Neural progenitor cell (in vitro differentiated cells): Measurements from ENCODE around the gene DLGAP4.

ENCODE experiments used
- CTCF ChIP-seq: fragments of 200-600 bp; sonication (generic); IDR thresholded peaks from 2 replicates; pipeline ENCODE4 v1.5.1; 2017; ENCODE audit warnings: antibody characterized with exemption, mild to moderate bottlenecking
- EZH2 ChIP-seq: fragments of 200-600 bp; sonication (generic); IDR thresholded peaks from 2 replicates; pipeline ENCODE4 v1.6.1; 2017; ENCODE audit warnings: antibody characterized with exemption, mild to moderate bottlenecking, moderate library complexity
- EZH2phosphoT487 ChIP-seq: fragments of 200-600 bp; sonication (generic); IDR thresholded peaks from 2 replicates; pipeline ENCODE4 v1.6.1; 2017; ENCODE audit warnings: antibody characterized with exemption

- TF ChIP-seq EZH2phosphoT487, result no peak
- no peak for TF ChIP-seq CTCF
- no peak for TF ChIP-seq EZH2
These were observed 118.2 kb downstream of the DLGAP4 start for GRCh38 chr20:36424314-36424713.
